Measurements from ENCODE around the gene CNTN2. TPM values are rescaled to one million over a fixed set of nuclear protein-coding genes. Genes with fewer than 3 reads are reported as not detected.

Gene CNTN2
- total and polyA plus RNA-seq, 2 experiments from 2014 or later, result 9.7 TPM; not detected in 1

GRCh38 chr1:205009670-205010069 is 33.3 kb upstream of the CNTN2 start:
- no peak for DNase-seq (ENCODE audit: low spot score)
- H3K36me3 ChIP-seq (replicated peaks; ENCODE audit: insufficient read depth, low read depth), result no peaks in the 10 kb centered on the region
- 90% methylated on average over 12 of the region's 12 CpGs for WGBS (ENCODE audit: low lambda C conversion rate, missing lambda C conversion rate)
- H4K20me1 ChIP-seq (ENCODE audit: insufficient read depth, poor library complexity, severe bottlenecking), result no peaks in the 10 kb centered on the region
- no peaks in the 10 kb centered on the region for H3K9me2 ChIP-seq (replicated peaks; ENCODE audit: insufficient read depth)
- TF ChIP-seq EZH2 (IDR thresholded peaks at IDR 0.05; ENCODE audit: borderline replicate concordance) (no peak), EZH2phosphoT487 (IDR thresholded peaks at IDR 0.05; ENCODE audit: low read depth, severe bottlenecking, unreplicated experiment) (no peak)
- TF ChIP-seq, protein P1, sequence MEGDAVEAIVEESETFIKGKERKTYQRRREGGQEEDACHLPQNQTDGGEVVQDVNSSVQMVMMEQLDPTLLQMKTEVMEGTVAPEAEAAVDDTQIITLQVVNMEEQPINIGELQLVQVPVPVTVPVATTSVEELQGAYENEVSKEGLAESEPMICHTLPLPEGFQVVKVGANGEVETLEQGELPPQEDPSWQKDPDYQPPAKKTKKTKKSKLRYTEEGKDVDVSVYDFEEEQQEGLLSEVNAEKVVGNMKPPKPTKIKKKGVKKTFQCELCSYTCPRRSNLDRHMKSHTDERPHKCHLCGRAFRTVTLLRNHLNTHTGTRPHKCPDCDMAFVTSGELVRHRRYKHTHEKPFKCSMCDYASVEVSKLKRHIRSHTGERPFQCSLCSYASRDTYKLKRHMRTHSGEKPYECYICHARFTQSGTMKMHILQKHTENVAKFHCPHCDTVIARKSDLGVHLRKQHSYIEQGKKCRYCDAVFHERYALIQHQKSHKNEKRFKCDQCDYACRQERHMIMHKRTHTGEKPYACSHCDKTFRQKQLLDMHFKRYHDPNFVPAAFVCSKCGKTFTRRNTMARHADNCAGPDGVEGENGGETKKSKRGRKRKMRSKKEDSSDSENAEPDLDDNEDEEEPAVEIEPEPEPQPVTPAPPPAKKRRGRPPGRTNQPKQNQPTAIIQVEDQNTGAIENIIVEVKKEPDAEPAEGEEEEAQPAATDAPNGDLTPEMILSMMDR (IDR thresholded peaks at IDR 0.05; ENCODE audit: poor library complexity), result no peak
- H3K4me3 ChIP-seq, result no peak overlapping the region
- no peaks in the 10 kb centered on the region for H3K27me3 ChIP-seq
- no peak overlapping the region for H2AFZ ChIP-seq
- H3K79me2 ChIP-seq, result no peaks in the 10 kb centered on the region
- H3K9me3 ChIP-seq (ENCODE audit: low read depth), result no peaks in the 10 kb centered on the region
- H3K4me2 ChIP-seq, result no peak overlapping the region
- H3K4me1 ChIP-seq (ENCODE audit: insufficient read depth), result peaks cover 4% of the 10 kb centered on the region
- no peak overlapping the region for H3K27ac ChIP-seq

DNA sequence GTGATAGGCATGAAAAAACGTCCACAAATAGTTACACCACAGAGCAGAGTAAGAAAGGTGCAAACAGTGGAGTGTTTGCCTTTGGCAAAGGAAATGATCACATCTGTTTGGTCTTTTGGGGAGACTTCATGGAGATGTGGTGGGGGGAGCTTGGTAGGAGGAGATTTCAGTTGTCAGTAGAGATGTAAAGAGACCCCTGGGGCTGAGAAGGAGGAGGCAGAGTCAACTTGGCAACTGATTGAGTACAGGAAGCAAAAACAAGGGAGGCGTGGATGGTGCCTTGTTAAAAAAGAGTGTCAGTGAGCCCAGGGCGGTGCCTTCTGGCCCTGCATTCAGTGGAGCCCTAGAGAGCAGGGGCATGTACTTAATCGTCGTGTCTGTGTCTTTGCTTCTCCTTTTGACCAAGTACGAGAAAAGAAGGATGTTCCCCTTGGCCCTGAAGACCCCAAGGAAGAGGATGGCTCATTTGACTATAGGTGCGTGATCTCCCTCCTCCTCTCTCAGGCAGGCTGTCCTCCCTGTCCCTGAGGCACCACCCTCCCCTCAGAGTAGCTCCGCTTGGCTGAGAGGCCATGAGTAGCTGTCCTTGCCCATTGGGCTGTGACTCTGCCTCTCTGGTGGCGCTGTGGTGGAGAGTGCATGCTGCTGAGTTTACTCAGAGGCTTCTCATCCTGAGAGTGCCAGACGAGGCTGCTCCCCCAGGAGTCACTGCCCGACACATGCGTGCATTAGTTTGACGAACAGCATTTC is 30.4 kb upstream of the CNTN2 start:
- Histone ChIP-seq H3K79me2 (no peaks in the 10 kb centered on the region), H3K27ac (no peak overlapping the region), H3K27me3 (no peaks in the 10 kb centered on the region), H3K4me1 (ENCODE audit: insufficient read depth) (peaks cover 4% of the 10 kb centered on the region), H3K9me2 (replicated peaks; ENCODE audit: insufficient read depth) (no peaks in the 10 kb centered on the region), H4K20me1 (ENCODE audit: insufficient read depth, poor library complexity, severe bottlenecking) (no peaks in the 10 kb centered on the region), H2AFZ (no peak overlapping the region), H3K9me3 (ENCODE audit: low read depth) (no peaks in the 10 kb centered on the region), H3K4me2 (no peak overlapping the region), H3K36me3 (replicated peaks; ENCODE audit: insufficient read depth, low read depth) (no peaks in the 10 kb centered on the region), H3K4me3 (no peak overlapping the region)
- no peak for DNase-seq (ENCODE audit: low spot score)
- TF ChIP-seq EZH2phosphoT487 (IDR thresholded peaks at IDR 0.05; ENCODE audit: low read depth, severe bottlenecking, unreplicated experiment), result no peak
- TF ChIP-seq, protein P1 (IDR thresholded peaks at IDR 0.05; ENCODE audit: poor library complexity), result no peak
- no peak for TF ChIP-seq EZH2 (IDR thresholded peaks at IDR 0.05; ENCODE audit: borderline replicate concordance)
- WGBS (ENCODE audit: low lambda C conversion rate, missing lambda C conversion rate), result 73% methylated on average over 13 of the region's 13 CpGs

- 76% methylated on average over 6 of the region's 6 CpGs for WGBS (ENCODE audit: low lambda C conversion rate, missing lambda C conversion rate)
- Histone ChIP-seq H3K4me3 (no peak overlapping the region), H3K27ac (no peak overlapping the region), H3K79me2 (no peaks in the 10 kb centered on the region), H3K36me3 (replicated peaks; ENCODE audit: insufficient read depth, low read depth) (no peaks in the 10 kb centered on the region), H3K4me2 (no peak overlapping the region), H3K27me3 (peaks cover 7% of the 10 kb centered on the region), H4K20me1 (ENCODE audit: insufficient read depth, poor library complexity, severe bottlenecking) (no peaks in the 10 kb centered on the region), H3K9me3 (ENCODE audit: low read depth) (no peaks in the 10 kb centered on the region), H3K4me1 (ENCODE audit: insufficient read depth) (peaks cover 4% of the 10 kb centered on the region), H2AFZ (no peak overlapping the region), H3K9me2 (replicated peaks; ENCODE audit: insufficient read depth) (no peaks in the 10 kb centered on the region)
- DNase-seq (ENCODE audit: low spot score), result peak; percentile 40
- TF ChIP-seq EZH2 (IDR thresholded peaks at IDR 0.05; ENCODE audit: borderline replicate concordance) (no peak), EZH2phosphoT487 (IDR thresholded peaks at IDR 0.05; ENCODE audit: low read depth, severe bottlenecking, unreplicated experiment) (no peak)
- TF ChIP-seq, protein P1 (IDR thresholded peaks at IDR 0.05; ENCODE audit: poor library complexity), result no peak
Observed at GRCh38 chr1:205013683-205014367, 29.2 kb upstream of the CNTN2 start.
